COLO668 (cell line): Measurements from ENCODE around the gene DOK7.

Experiments used
- DNase-seq: peaks from one replicate; lab custom pipeline; 2025; ENCODE audit not compliant: unreplicated experiment; lab: John Stamatoyannopoulos, UW

DOK7 gene

GRCh38 chr4:3519468-3520264 lies 56.6 kb downstream of the DOK7 start:
- DNase-seq, result no peak

DNA sequence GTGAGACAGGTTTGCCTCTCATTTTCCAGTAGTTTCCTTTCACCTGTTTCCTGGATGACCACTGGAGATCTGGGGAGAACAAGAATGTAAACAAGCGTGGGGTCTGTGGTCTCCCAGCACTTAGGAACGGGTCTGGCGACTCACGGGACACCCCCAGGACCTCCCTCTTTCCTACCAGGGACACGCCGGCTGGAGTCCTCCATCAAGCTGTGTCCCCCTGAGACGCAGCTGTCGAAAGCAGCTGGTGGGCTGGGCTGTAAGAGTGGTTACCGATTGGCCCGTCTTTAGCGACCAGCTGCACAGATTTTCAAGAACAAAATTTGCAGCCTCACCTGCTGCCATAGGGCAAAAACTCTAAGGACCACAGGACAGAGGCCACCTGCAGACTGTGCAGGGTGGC lies 57.2 kb downstream of the DOK7 start:
- no peak for DNase-seq

DNA sequence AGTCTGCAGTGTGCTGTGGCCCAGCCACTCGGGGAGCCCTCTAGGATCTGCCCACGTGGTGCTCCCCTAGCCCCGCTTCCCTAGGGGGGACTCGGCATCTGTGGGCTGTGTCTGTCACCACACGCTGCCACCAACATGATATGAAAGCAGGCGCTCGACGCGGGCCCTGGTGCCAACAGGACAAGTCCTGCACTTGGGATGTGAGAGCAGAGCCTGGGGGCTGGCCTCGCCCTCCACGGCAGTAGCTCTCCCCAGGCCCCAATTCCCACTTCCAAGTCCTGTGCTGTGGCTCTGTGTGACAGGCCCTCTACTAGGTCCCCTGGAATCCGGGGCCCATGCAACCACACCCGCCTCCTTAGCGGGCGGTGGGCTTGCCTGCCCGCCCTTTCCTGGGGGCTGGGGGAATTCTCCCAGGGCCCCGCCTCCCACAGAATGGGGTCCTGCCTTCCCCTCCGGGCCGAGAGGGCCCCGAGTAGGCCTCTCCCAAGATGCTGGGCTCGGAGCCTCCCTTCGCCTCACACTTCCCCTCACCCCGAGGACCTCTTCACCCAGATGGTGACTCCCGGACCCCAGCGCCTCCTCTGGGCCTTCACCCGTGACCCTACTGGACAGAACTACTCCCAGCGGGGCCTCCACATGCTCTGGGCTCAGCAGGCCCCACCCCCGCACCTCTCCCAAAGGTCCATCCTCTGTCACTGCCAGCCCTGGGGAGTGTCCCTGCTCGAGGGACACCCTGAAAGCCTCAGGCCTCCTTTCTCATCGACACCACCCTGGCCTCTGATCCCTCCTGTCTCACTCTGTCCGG lies 57.9 kb downstream of the DOK7 start:
- DNase-seq, result no peak

- no peak for DNase-seq
Measured at GRCh38 chr4:3521621-3522325, 58.7 kb downstream of the DOK7 start.

- no peak for DNase-seq
Measured at GRCh38 chr4:3522326-3522640, 59.2 kb downstream of the DOK7 start.

GRCh38 chr4:3522651-3523050 lies 59.5 kb downstream of the DOK7 start:
- no peak for DNase-seq

DNA sequence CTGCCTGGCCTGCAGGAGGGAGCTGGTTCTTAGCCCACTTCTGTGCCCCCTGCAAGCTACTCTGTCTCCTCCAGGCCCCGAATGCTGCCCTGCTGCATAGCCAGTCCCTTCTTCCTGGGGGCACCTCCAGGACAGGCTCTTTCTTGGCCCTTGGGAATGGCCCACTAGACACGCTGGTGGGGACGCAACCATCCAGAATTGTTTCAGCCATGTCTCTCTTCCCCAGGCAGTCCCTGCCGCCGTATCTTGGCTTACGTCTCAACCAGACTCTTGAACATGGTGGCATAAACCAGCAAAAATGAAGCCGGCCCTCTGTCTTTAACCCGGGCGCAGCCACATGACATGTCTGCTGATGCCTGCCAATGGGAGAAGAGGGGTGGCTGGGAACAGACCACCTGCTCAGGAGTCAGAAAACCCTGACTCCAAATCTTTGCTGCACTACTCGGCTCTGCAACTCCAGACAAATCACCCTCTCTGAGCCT lies 60.1 kb downstream of the DOK7 start:
- DNase-seq, result no peak

GRCh38 chr4:3523628-3524221 lies 60.6 kb downstream of the DOK7 start:
- DNase-seq, result no peak

- DNase-seq, result no peak
Measured at GRCh38 chr4:3524349-3524748, 61.2 kb downstream of the DOK7 start.

DNA sequence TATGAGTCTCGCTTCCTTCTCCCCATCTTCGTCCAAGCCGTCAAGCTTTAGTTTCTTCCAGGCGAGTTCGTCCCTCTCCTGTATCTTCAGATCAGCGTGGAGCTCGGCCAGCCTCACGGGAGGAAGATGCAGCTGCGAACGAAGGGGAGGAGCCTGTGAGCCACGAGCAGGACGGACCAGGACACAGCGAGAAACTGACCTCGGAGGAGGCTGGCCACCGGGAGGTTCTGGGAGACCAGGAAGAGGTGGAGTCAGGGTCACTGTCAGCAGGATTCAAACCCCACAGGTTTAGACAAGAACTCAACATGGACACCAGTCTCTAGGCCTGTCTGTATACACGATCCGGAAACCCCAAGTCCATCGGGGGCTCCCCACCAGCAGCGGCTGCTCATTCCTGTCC lies 61.8 kb downstream of the DOK7 start:
- no peak for DNase-seq

DNA sequence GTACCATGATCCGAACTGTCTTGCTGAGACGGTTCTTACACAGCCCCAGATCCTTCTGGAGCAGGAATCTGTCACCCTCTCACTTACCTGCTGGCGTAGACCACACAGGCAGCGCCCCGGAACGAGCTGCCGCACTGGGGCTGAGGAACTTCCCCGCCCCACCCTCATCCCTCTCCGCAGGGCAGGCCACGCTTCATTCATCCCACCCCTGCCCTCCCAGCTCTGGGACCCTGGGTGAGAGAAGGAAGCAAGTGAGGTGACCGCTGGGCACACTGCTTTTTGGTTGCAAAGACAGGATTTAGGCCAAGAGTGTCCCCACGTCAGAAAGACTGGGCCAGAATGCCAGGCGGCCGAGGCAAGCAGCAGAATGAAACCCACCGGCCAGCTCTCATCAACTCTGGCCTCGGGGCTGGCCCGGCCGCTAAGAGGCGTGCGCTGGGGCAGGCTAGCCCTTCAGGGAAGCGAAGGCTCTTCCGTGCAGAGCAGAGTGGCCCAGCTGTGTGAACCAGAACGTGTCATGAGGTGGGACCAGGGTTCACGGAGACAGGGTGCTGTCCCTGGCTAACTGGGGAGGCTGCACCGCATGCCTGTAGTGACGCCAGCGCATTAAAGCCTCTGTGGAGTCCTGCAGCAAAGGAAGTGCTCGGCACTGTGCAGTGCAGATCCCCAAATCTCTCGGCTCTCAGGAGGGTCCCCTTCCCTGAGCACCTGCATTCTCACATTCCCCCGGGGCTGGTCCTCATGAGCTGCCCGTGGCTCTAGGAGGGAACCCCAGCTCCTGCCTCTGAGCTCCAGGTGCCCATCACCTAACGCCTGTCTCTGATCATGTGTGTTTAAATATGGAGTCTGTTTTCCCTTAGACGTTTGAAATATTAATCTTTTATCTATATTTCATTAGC lies 62.7 kb downstream of the DOK7 start:
- DNase-seq, result no peak

GRCh38 chr4:3526456-3526855 lies 63.4 kb downstream of the DOK7 start:
- no peak for DNase-seq

- no peak for DNase-seq
Measured at GRCh38 chr4:3527101-3527913, 64.2 kb downstream of the DOK7 start.

DNA sequence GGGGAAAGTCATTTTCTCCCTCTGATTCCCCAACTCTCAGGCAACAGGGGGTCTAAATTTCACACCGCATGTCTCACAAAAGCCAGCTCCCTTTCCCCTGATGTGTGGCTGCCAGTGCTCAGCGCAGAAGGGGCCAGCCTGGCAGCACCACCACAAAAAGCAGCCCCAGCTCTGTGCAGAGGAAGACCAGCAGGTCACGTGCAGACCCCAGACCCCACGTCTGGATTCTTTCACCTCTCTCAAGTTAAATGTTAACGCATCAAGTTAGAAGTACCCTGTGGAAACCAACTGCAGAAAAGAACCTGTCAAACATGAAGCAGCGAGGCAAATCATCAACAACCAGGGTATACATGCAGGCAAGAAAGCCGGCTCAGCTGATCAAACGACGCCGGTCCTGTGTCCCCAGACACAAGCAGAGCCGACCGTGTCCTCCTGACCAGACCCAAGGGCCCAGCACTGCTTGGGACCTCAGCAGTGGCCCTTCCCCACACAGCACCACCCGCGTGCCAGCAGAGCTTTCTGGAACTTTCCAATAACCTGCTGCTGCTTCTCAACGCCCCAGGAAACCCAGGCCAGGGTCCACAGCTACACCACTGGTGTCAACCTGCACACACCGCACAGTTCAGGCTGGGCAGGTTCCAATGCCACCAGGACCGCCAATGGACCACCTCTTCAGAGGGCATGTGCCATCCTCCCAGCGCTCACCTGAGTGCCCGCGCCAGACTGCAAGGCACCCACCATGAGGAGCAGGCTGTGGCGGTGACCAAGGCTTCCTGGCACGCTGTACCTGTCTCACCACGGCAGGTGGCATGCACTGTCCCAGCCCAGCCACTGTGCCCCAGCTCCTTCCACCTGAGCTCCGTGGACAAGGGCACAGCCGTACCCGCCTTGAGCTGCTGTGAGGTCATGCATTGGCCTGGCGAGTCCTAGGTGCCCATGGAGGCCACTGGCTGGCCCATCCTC lies 65.1 kb downstream of the DOK7 start:
- DNase-seq, result no peak

DNA sequence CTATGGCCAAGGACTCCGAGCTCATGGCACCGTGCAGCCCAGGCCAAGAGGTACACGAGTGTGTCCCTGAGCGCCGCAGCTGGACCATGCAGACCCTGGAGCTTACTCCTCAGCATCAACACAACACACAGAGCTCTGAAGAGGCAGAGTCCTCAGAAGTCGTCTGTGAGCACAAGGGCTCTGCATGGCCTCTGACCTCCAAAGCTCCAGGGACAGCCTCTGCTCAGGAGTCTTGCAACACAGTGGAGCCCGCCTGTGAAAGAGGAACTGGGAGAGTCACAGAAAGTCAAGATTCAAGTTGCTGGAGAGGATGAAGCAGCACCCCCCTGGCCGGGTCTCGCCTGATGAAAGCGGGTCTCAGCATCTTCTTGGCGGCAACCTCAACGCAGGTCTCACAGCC lies 66.3 kb downstream of the DOK7 start:
- no peak for DNase-seq

DNA sequence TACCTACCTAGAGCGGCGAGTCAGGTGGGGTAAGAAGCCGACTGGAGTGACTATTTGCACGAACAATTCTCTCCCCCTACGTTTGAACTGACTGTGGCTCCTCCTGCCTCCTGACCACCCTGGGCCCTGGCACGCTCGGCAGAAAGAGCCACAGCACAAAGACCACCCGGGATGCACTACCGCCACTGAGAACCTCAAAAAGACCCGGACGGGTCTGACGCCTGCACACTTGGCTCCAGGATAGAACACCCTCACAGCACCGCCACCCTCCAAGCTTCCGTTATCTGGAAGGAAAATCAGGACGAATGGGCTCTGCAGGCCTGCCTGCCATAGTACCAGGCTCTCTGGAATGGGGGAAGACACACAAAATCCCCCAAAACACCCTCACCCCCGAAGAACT lies 66.9 kb downstream of the DOK7 start:
- DNase-seq, result no peak

DNA sequence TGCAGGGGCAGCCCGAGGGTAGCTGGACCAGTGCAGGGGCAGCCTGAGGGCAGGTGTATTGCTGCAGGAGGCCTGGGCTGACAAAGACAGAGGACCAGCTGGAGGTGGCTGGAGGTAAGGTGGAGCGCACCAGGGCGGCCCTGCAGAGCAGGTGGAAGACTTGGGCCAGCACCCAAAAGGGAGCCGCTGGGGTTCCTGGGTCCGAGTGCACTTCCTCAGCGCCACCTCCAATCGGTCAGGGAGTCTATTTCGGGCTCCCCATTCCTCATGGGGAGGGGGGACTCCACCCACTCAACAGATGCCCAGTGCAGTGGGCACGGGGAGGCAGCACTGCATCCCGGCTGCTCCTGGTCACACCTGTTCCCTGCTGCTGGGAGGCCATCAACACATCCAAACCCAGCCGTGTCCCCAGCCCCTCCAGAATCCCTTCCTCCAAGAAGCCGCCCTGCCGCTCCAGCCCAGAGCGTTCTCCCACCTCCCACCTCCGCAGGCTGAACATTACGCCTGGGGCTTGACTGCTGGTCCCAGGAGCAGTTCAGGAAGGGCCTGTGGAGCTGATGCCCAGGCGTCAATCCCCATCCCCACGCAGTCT lies 67.7 kb downstream of the DOK7 start:
- peak; percentile 22 for DNase-seq

- DNase-seq, result no peak
Measured at GRCh38 chr4:3531318-3531878, 68.3 kb downstream of the DOK7 start.
